ENCODE data around the gene OR4X2. TPM values are rescaled to one million over a fixed set of nuclear protein-coding genes. Genes with fewer than 3 reads are reported as not detected.

Gene OR4X2
- polyA plus RNA-seq, 1 donor (not counting 4 experiments of a cell fraction or from before 2014, with no cell fraction given), result not detected

- H3K4me2 ChIP-seq (ENCODE audit: control insufficient read depth, extremely low read depth, insufficient read depth, low read depth, low read length), result no peak overlapping the region
- no peaks in the 10 kb centered on the region for H3K4me1 ChIP-seq (ENCODE audit: control insufficient read depth, extremely low read depth, insufficient read depth, low read length)
- H3K9me3 ChIP-seq (ENCODE audit: control insufficient read depth, low read depth, low read length), result no peaks in the 10 kb centered on the region
- no peaks in the 10 kb centered on the region for H3K27me3 ChIP-seq (ENCODE audit: control insufficient read depth, extremely low read depth, insufficient read depth, low read length)
- no peak overlapping the region for H2AFZ ChIP-seq (ENCODE audit: control insufficient read depth, low read length)
- H4K20me1 ChIP-seq (ENCODE audit: control insufficient read depth, extremely low read depth, insufficient read depth, low read length), result no peaks in the 10 kb centered on the region
- no peak overlapping the region for H3K9ac ChIP-seq (ENCODE audit: control insufficient read depth, extremely low read depth, insufficient read depth, low read length)
- no peak overlapping the region for H3K4me3 ChIP-seq (ENCODE audit: control insufficient read depth in 2 of 3, extremely low read depth in 1 of 3, insufficient read depth in 2 of 3, low read depth in 1 of 3, low read length in 3 of 3)
- no peaks in the 10 kb centered on the region for H3K9me1 ChIP-seq (ENCODE audit: control insufficient read depth, extremely low read depth, insufficient read depth, low read length)
- FAIRE-seq, result no peak
- no peak overlapping the region for H3K27ac ChIP-seq (ENCODE audit: control insufficient read depth, insufficient read depth, low read length)
- dilution Hi-C loops (cut with MboI; ENCODE audit: extremely low pct_ligation_motif_present, low sequenced_read_pairs), result no loop called here
- no peak for DNase-seq (ENCODE audit: low read depth, low spot score)
- TF ChIP-seq EZH2 (IDR thresholded peaks at IDR 0.05; ENCODE audit: low read length) (no peak), CTCF (optimal IDR thresholded peaks at IDR 0.05 in 1 of 3, IDR thresholded peaks at IDR 0.05 in 1 of 3, conservative IDR thresholded peaks at IDR 0.05 in 1 of 3; ENCODE audit: extremely low read depth in 1 of 3, insufficient read depth in 2 of 3, low read length in 3 of 3) (no peak)
- H3K36me3 ChIP-seq (ENCODE audit: control insufficient read depth in 2 of 2, extremely low read depth in 1 of 2, insufficient read depth in 2 of 2, low read length in 2 of 2), result no peaks in the 10 kb centered on the region
- no peaks in the 10 kb centered on the region for H3K79me2 ChIP-seq (ENCODE audit: control insufficient read depth, insufficient read depth, low read length)
Observed at GRCh38 chr11:48242501-48242900, 2.4 kb upstream of the OR4X2 start.

- no peak overlapping the region for H3K4me3 ChIP-seq (ENCODE audit: control insufficient read depth in 2 of 3, extremely low read depth in 1 of 3, insufficient read depth in 2 of 3, low read depth in 1 of 3, low read length in 3 of 3)
- no peaks in the 10 kb centered on the region for H4K20me1 ChIP-seq (ENCODE audit: control insufficient read depth, extremely low read depth, insufficient read depth, low read length)
- H3K36me3 ChIP-seq (ENCODE audit: control insufficient read depth in 2 of 2, extremely low read depth in 1 of 2, insufficient read depth in 2 of 2, low read length in 2 of 2), result no peaks in the 10 kb centered on the region
- no peak overlapping the region for H3K27ac ChIP-seq (ENCODE audit: control insufficient read depth, insufficient read depth, low read length)
- H3K79me2 ChIP-seq (ENCODE audit: control insufficient read depth, insufficient read depth, low read length), result no peaks in the 10 kb centered on the region
- no peak overlapping the region for H2AFZ ChIP-seq (ENCODE audit: control insufficient read depth, low read length)
- dilution Hi-C loops (cut with MboI; ENCODE audit: extremely low pct_ligation_motif_present, low sequenced_read_pairs), result no loop called here
- no peaks in the 10 kb centered on the region for H3K9me1 ChIP-seq (ENCODE audit: control insufficient read depth, extremely low read depth, insufficient read depth, low read length)
- DNase-seq (ENCODE audit: low read depth, low spot score) (no peak), FAIRE-seq (no peak)
- no peaks in the 10 kb centered on the region for H3K27me3 ChIP-seq (ENCODE audit: control insufficient read depth, extremely low read depth, insufficient read depth, low read length)
- no peaks in the 10 kb centered on the region for H3K4me1 ChIP-seq (ENCODE audit: control insufficient read depth, extremely low read depth, insufficient read depth, low read length)
- no peak for TF ChIP-seq CTCF (optimal IDR thresholded peaks at IDR 0.05 in 1 of 3, IDR thresholded peaks at IDR 0.05 in 1 of 3, conservative IDR thresholded peaks at IDR 0.05 in 1 of 3; ENCODE audit: extremely low read depth in 1 of 3, insufficient read depth in 2 of 3, low read length in 3 of 3)
- no peak for TF ChIP-seq EZH2 (IDR thresholded peaks at IDR 0.05; ENCODE audit: low read length)
- H3K9me3 ChIP-seq (ENCODE audit: control insufficient read depth, low read depth, low read length), result no peaks in the 10 kb centered on the region
- H3K4me2 ChIP-seq (ENCODE audit: control insufficient read depth, extremely low read depth, insufficient read depth, low read depth, low read length), result no peak overlapping the region
- no peak overlapping the region for H3K9ac ChIP-seq (ENCODE audit: control insufficient read depth, extremely low read depth, insufficient read depth, low read length)
Observed at GRCh38 chr11:48248902-48249301, 4.0 kb downstream of the OR4X2 start.
